NCI-H526 (cell line): ENCODE measurements around the gene LIN52.

Source experiments
- DNase-seq, 2 experiments: peaks; one replicate each; lab custom pipeline; 2025; lab: John Stamatoyannopoulos, UW

LIN52 gene

GRCh38 chr14:74237441-74237840 is 152.7 kb downstream of the LIN52 start:
- no peak for DNase-seq

DNA sequence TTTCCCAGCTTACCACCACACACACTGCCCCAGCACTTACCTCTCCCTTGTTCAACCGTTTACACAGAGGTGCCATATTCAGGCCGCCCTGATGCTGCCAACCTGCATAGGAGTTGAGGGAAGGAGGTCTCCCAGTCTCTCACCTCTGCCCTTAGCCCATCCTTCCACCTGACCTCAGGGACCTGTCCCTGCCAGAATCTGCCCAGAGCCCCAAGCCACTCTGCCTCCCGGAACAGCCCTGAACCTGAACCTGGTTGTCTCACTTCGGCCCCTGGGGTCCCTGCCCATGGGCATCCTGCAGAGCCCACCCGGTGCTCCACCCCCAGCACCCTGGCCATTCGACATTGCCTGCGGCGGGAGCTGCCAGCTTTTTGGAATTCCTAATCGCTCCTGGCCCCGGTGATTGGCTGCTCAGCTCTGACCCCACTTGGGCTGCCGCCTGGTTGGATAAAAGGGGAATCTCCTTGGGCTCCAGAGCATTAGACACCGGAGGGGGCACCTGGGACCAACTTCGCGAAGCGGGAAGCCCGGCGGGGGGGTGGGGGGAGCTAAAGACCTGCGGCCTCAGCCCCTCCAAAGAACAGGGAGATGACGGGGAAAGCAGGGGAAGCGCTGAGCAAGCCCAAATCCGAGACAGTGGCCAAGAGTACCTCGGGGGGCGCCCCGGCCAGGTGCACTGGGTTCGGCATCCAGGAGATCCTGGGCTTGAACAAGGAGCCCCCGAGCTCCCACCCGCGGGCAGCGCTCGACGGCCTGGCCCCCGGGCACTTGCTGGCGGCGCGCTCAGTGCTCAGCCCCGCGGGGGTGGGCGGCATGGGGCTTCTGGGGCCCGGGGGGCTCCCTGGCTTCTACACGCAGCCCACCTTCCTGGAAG is 154.5 kb downstream of the LIN52 start, which contains the start of gene VSX2:
Gene VSX2 (plus strand): TSS at position 476 of the 874 bp plus-strand sequence. CDS start 113 bp downstream, at position 589.
- DNase-seq, result no peak

- peak in 1 of 2 experiments; percentile 42 for DNase-seq
These were observed 155.4 kb downstream of the LIN52 start for GRCh38 chr14:74239848-74240793.

DNA sequence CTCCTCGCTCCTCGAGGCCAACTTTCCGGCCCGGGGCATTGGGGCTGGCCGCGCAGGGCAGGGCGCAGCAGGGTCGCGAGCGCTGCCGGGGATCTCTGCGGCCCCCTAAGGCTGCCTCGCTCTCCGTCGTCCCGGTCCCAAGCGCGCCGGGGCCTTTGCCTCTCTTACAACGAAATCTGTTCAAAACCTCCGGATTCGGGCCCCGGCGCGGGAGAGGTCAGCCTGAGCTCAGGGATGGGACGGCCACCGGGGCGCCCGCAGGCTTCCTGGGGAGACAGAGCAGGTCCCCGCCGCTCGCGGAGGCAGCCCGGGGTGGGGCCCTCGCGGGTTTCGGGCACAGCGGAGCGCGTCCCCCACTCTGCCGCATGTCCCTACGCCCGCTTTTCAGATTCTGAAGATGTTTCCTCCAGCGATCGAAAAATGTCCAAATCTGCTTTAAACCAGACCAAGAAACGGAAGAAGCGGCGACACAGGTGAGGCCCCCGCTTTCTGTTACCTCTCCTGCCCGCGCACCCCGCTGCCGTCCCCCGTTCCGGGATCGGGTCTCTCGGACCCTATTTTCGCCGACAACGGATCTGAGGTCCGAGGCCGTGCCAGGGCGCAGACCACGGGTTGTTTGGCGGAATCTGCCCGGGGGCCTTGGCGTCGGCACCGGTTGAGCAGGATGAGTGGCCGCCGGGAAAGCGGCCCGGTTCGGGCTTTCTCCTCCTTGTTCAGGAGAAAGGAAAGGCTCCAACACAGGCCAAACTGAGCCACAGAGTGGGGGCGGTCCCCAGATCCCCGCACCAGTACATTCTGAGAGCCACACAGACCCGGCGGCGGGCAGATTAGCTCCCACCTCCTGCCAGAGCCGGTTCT is 156.3 kb downstream of the LIN52 start:
- DNase-seq, result peak in 1 of 2 experiments; percentile 44

GRCh38 chr14:74241652-74242017 is 156.9 kb downstream of the LIN52 start:
- no peak for DNase-seq

- no peak for DNase-seq
These were observed 157.4 kb downstream of the LIN52 start for GRCh38 chr14:74242021-74242779.

DNA sequence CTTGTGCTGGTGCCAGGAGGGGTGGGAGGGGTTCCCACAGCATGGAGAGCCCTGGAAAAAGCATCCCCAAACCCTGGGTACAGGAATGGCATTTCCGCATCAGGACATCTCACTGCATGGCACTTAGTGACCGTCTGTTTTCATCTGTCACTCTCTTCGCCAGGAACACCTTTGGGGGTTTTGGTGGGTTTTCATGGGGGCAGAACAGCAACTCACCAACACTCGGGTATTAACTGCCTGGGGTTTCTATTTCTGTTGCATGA is 158.0 kb downstream of the LIN52 start:
- no peak for DNase-seq

- no peak for DNase-seq
These were observed 158.3 kb downstream of the LIN52 start for GRCh38 chr14:74243051-74243450.

DNA sequence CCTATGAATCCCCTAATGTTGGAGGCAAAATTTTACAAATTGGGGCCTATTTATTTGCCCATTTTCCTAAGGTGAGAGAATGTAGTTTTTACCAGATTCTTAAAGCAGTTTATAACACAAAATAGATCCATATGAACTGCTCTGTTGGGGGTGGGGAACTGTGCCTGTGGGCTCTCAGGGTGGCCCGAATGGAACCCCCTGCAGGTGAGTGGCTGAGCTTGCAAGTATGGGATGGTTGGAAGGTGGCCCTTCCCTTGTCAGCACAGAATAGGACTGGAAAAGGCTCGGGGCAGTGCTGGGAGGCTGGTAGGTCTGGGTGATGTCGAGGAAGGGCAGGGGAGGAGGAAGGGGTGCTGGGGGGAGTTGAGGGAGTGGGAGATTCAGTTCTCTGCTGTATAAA is 159.4 kb downstream of the LIN52 start:
- peak in 1 of 2 experiments; percentile 16 for DNase-seq

- no peak for DNase-seq
These were observed 160.5 kb downstream of the LIN52 start for GRCh38 chr14:74245292-74245691.

GRCh38 chr14:74246542-74246941 is 161.8 kb downstream of the LIN52 start:
- DNase-seq, result no peak

GRCh38 chr14:74248017-74248416 is 163.3 kb downstream of the LIN52 start:
- no peak for DNase-seq

DNA sequence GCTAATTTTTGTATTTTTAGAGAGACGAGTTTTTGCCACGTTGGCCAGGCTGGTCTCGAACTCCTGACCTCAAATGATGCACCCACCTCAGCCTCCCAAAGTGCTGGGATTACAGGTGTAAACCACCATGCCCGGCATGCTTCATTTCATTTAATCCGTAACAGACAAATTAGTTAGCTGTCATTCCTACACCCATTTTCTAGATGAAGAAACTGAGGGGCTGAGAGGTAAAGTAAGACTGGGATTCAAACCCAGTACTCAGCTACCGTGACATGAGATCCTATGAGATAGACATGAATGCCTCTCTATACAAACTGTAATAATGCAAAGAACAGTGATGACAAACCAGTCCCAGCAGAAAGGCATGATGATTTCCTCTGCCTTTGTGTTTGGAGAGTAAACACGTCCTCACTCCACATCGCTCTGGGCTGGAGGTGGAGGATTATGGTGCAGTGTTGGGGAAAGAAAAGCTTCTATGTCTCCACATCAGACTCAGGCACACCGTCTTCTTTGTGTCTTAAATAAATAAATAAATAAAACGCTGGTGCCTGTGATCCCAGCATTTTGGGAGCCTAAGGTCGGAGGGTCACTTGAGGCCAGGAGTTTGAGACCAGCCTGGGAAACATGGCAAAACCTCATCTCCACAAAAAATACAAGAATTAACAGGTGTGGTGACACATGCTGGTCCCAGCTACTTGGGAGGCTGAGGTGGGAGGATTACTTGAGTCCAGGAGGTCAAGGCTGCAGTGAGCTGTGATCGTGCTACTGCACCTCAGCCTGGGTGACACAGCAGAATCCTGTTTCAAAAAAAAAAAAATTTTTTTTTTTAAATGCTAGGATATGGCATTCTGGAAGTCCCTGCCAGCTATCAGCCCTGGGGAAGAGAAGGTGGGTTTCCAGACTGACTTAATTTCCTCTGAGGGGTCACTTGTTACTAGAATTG is 164.9 kb downstream of the LIN52 start:
- no peak for DNase-seq
